ENCODE measurements around the gene STRN3.

The STRN3 gene

DNA sequence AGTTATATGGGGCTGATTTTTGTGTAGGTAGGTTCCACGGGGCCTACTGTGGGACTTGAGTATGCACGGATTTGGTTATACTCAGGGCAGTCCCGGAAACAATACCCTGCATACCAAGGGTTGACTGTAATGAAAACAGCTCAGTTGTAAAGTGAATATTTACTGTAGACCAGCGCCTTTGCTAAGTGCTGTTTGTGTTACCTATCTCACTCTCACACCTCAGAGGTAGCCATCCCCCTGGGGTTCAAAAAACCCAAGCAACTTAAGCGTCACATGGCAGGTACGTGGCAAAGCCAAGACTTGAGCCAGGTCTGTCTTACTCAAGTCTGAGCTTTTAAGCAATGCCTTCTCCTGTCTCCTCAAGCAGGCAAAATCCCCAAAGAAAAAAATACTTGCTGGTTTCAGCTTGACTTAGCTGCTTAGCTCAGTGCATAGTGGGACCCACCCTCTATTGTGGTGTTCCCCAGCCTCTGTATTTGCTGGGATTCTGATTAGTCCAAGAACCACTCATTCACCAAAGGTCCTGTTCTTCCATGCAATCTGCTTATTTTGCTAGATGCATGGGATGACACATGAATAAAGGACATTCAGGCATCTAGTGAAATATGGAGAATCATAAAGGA, 34.2 kb upstream of the STRN3 start:
- TF ChIP-seq, protein P1, sequence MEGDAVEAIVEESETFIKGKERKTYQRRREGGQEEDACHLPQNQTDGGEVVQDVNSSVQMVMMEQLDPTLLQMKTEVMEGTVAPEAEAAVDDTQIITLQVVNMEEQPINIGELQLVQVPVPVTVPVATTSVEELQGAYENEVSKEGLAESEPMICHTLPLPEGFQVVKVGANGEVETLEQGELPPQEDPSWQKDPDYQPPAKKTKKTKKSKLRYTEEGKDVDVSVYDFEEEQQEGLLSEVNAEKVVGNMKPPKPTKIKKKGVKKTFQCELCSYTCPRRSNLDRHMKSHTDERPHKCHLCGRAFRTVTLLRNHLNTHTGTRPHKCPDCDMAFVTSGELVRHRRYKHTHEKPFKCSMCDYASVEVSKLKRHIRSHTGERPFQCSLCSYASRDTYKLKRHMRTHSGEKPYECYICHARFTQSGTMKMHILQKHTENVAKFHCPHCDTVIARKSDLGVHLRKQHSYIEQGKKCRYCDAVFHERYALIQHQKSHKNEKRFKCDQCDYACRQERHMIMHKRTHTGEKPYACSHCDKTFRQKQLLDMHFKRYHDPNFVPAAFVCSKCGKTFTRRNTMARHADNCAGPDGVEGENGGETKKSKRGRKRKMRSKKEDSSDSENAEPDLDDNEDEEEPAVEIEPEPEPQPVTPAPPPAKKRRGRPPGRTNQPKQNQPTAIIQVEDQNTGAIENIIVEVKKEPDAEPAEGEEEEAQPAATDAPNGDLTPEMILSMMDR (IDR thresholded peaks at IDR 0.05; ENCODE audit: low read depth, low read length): no peak
- no peak for DNase-seq (ENCODE audit: extremely low read depth, low read depth)

DNA sequence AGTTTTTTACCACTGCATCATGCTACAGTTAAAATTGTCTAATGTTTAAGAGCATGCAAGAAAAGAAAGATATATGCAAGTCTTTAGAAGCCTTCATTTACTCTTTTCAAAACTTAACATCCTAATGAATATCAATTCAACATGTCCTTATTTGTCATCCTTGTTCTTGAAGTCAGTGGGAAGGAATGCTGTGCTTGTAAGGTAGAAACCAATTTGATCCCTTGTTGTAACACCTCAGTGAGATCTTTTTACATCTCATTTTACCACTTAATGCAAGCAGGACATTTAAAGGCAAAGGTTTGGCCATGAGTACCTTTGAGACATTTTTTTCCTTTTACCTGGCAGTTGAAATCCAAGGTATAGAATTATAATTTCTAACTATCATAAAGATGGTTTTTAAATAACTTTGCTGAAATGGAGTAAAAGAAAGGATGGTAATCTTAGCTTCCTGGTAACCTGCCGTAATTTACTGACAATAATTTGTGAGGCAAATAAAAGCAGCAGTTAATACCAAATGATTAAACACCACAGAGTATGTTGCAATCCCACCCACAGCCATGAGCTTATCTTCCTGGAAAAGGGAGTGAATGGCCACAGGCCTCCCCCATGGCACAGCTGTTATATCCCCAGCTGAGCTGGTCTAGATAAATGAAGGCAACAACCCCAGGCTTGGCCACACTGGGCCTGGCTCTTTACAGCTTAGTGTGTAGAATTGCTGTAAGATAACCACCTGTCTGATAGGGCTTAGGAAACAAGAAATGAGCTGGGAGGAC, 33.2 kb upstream of the STRN3 start:
- TF ChIP-seq, protein P1 (IDR thresholded peaks at IDR 0.05; ENCODE audit: low read depth, low read length): no peak
- peak; percentile 37 for DNase-seq (ENCODE audit: extremely low read depth, low read depth)

DNA sequence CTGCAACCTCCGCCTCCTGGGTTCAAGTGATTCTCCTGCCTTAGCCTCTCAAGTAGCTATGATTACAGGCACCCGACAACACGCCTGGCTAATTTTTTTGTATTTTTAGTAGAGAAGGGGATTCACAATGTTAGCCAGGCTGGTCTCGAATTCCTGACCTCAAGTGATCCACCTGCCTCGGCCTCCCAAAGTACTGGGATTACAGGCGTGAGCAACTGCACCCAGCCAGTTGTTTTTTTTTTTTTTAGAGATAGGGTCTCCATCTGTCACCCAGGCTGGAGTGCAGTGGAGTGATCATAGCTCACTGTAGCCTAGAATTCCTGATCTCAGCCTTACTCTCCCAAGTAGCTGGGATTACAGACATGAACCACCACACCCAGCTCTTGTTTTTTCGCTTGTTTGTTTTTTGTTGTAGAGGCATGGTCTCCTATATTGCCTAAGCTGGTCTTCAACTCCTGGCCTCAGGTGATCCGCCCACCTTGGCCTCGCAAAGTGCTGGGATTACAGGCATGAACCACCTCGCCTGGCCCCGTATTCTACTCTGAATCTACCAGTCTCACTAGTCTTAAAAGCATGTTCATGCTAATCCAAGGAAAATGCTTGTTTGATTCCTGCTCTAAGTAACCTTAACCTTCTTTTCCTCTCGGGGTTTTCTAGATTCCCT, 31.7 kb upstream of the STRN3 start:
- TF ChIP-seq, protein P1 (IDR thresholded peaks at IDR 0.05; ENCODE audit: low read depth, low read length): no peak
- DNase-seq (ENCODE audit: extremely low read depth, low read depth): no peak

DNA sequence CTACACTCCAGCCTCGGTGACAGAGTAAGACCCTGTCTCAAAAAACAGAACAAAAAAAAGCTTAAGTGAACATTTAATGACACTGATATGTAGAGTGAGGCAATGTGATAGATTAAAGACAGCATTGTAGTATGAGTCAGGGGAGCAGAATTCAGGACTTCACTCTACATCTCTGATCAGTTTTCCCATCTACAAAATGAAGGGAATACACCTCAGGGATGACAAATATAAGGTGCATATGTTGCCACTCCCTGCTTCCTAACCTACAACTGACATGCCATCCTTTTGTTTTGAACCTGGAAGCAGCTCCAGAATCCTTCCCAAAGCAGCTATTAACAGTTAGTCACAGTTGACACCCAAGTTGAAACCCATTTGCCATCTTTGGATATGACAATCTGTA, 30.9 kb upstream of the STRN3 start:
- TF ChIP-seq, protein P1 (IDR thresholded peaks at IDR 0.05; ENCODE audit: low read depth, low read length): no peak
- no peak for DNase-seq (ENCODE audit: extremely low read depth, low read depth)

DNA sequence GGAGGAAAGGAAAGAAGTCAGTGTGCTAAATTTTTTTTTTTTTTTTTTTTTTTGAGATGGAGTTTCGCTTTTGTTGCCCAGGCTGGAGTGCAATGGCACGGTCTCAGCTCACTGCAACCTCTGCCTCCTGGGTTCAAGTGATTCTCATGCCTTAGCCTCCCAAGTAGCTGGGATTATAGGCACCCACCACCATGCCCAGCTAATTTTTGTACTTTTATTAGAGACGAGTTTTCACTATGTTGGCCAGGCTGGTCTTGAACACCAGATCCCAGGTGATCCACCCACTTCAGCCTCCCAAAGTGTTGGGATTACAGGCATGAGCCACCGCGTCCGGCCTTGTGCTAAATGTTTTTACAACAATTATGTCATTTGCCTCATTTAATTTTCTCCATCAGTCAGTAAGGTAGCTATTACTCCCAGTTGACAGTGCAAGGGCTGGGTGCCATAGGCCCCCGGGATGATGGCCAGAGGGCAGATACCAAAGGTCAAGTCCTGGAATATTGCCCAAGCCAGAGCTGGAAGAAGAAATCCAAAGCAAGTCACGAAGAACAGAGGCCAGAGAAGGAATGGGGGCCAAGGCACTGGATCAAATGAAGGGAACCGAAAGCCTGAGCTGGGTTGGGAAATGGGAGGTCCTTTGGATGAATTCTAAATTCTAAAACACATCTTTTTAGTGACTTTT, 26.9 kb upstream of the STRN3 start:
- DNase-seq (ENCODE audit: extremely low read depth, low read depth): peak; percentile 50

DNA sequence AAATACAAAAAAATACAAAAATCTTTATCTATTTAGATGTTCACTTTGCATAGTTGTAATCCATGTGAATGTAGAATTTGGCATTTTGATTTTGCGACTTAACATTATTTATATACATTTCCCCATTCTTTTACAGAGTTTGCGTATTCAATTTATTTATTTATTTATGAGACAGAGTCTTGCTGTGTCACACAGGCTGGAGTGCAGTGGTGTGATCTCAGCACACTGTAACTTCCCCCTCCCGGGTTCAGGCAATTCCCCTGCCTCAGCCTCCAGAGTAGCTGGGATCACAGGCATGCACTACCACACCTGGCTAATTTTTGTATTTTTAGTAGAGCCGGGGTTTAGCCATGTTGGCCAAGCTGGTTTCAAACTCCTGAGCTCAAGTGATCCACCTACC, 25.3 kb upstream of the STRN3 start:
- DNase-seq (ENCODE audit: extremely low read depth, low read depth): no peak
- TF ChIP-seq, protein P1 (IDR thresholded peaks at IDR 0.05; ENCODE audit: low read depth, low read length): no peak

DNA sequence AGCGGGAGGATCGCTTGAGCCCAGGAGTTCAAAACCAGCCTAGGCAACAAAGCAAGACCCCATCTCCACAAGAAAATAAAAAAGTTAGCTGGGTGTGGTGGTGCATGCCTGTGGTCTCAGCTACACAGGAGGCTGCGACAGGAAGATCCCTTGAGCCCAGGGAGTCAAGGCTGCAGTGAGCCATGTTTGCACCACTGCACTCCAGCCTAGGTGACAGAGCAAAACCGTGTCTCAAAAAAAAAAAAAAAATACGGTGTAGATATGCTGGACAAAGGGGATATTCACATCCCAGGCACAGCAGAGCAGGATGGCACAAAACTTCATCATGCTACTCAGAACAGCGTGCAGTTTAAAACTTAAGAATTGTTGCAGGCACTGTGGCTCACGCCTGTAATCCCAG, 24.8 kb upstream of the STRN3 start:
- TF ChIP-seq, protein P1 (IDR thresholded peaks at IDR 0.05; ENCODE audit: low read depth, low read length): no peak
- no peak for DNase-seq (ENCODE audit: extremely low read depth, low read depth)

All from AG09319 (cell line).